GM23248 (cell line): Measurements from ENCODE around the gene CDA.

Experiments used
- EZH2 ChIP-seq: fragments of 200-600 bp; sonication (generic); IDR thresholded peaks from 2 replicates; pipeline ENCODE4 v1.6.1; 2018; ENCODE audit warnings: antibody characterized with exemption, mild to moderate bottlenecking; ENCODE audit not compliant: insufficient read depth, poor library complexity, severe bottlenecking
- EZH2phosphoT487 ChIP-seq: fragments of 200-600 bp; sonication (generic); IDR thresholded peaks from 2 replicates; pipeline ENCODE4 v1.6.1; 2018; ENCODE audit warnings: antibody characterized with exemption, moderate library complexity, mild to moderate bottlenecking, low read depth; ENCODE audit not compliant: insufficient read depth

GRCh38 chr1:20573987-20574386 is 14.9 kb upstream of the CDA start:
- TF ChIP-seq EZH2phosphoT487 (no peak), EZH2 (no peak)
